Measurements from ENCODE around the gene DCAF15. TPM values are rescaled to one million over a fixed set of nuclear protein-coding genes. Genes with fewer than 3 reads are reported as not detected.

DCAF15 gene
- total RNA-seq, 2 experiments from 2014 or later = 51.3 to 51.9 TPM

- ChIA-PET POLR2A (interaction anchor here (0.7 to 9.9 kb wide), 4 partner anchors 12 to 60 kb away, joined by 3 to 96 read pairs (median 4); partner anchors contain the start of gene IL27RA), CTCF (interaction anchor here (1.0 to 2.0 kb wide), 4 partner anchors 12 to 74 kb away, joined by 3 to 6 read pairs (median 4); partner anchors contain the start of gene MISP3)
- Mint-ChIP-seq H3K27ac (no peak overlapping the region), H3K27me3 (no peaks in the 10 kb centered on the region), H3K4me1 (ENCODE audit: low read depth) (peaks cover 37% of the 10 kb centered on the region), H3K9me3 (peaks cover 7% of the 10 kb centered on the region), H3K4me3 (no peak overlapping the region), H3K36me3 (ENCODE audit: low read depth) (peaks cover 24% of the 10 kb centered on the region)
- intact Hi-C loops (cut with micrococcal nuclease) = no loop called here
- ATAC-seq (no peak), DNase-seq (no peak)
- no peak for TF ChIP-seq CTCF (IDR thresholded peaks at IDR 0.05)
These were observed 46.8 kb downstream of the DCAF15 start for GRCh38 chr19:13999085-13999484.

GRCh38 chr19:14000691-14001375 lies 48.5 kb downstream of the DCAF15 start:
- Mint-ChIP-seq H3K36me3 (ENCODE audit: low read depth) (peaks cover 24% of the 10 kb centered on the region), H3K27ac (peak overlapping the region; percentile 77), H3K9me3 (peaks cover 7% of the 10 kb centered on the region), H3K4me3 (no peak overlapping the region), H3K4me1 (ENCODE audit: low read depth) (peaks cover 48% of the 10 kb centered on the region), H3K27me3 (no peaks in the 10 kb centered on the region)
- DNase-seq (no peak), ATAC-seq (no peak)
- CTCF ChIA-PET = interaction anchor here (0.7 to 1.7 kb wide), 3 partner anchors 73 to 139 kb away, joined by 3 to 5 read pairs (median 3); no protein-coding TSS in a partner anchor
- intact Hi-C loops (cut with micrococcal nuclease) = no loop called here
- POLR2A ChIA-PET = interaction anchor here (0.6 to 9.9 kb wide), 4 partner anchors 14 to 47 kb away, joined by 3 to 96 read pairs (median 6); no protein-coding TSS in a partner anchor
- no peak for TF ChIP-seq CTCF (IDR thresholded peaks at IDR 0.05)

- intact Hi-C loops (cut with micrococcal nuclease) = no loop called here
- DNase-seq = peak; percentile 53
- H3K9me3 Mint-ChIP-seq = peaks cover 7% of the 10 kb centered on the region
- ChIA-PET CTCF (interaction anchor here (0.6 to 2.6 kb wide), 4 partner anchors 15 to 63 kb away, joined by 3 to 11 read pairs (median 8); partner anchors contain the start of gene IL27RA), POLR2A (interaction anchor here (0.6 to 9.9 kb wide), 6 partner anchors 10 to 134 kb away, joined by 3 to 96 read pairs (median 6); partner anchors contain the start of genes IL27RA and PODNL1)
- H3K27me3 Mint-ChIP-seq = no peaks in the 10 kb centered on the region
- ATAC-seq = no peak
- TF ChIP-seq CTCF (IDR thresholded peaks at IDR 0.05) = no peak
- H3K4me3 Mint-ChIP-seq = peak overlapping the region; percentile 57
- H3K27ac Mint-ChIP-seq = peak overlapping the region; percentile 93
- peaks cover 24% of the 10 kb centered on the region for H3K36me3 Mint-ChIP-seq (ENCODE audit: low read depth)
- peaks cover 49% of the 10 kb centered on the region for H3K4me1 Mint-ChIP-seq (ENCODE audit: low read depth)
These were observed 50.4 kb downstream of the DCAF15 start for GRCh38 chr19:14002571-14003250.

- POLR2A ChIA-PET = interaction anchor here (0.6 to 9.9 kb wide), 7 partner anchors 10 to 134 kb away, joined by 3 to 96 read pairs (median 4); partner anchors contain the start of genes IL27RA and PODNL1
- ATAC-seq (no peak), DNase-seq (peak; percentile 37)
- H3K27ac Mint-ChIP-seq = peak overlapping the region; percentile 93
- H3K9me3 Mint-ChIP-seq = peaks cover 7% of the 10 kb centered on the region
- peaks cover 47% of the 10 kb centered on the region for H3K4me1 Mint-ChIP-seq (ENCODE audit: low read depth)
- peak overlapping the region; percentile 57 for H3K4me3 Mint-ChIP-seq
- TF ChIP-seq CTCF (IDR thresholded peaks at IDR 0.05) = no peak
- no peaks in the 10 kb centered on the region for H3K27me3 Mint-ChIP-seq
- intact Hi-C loops (cut with micrococcal nuclease) = no loop called here
- CTCF ChIA-PET = interaction anchor here (1.1 to 2.6 kb wide), 4 partner anchors 16 to 45 kb away, joined by 3 to 11 read pairs (median 8); partner anchors contain the start of gene IL27RA
- peaks cover 22% of the 10 kb centered on the region for H3K36me3 Mint-ChIP-seq (ENCODE audit: low read depth)
These were observed 51.1 kb downstream of the DCAF15 start for GRCh38 chr19:14003251-14004055.
